GM12878 (cell line): ENCODE results near the gene DNAJC22. TPM values are rescaled to one million over a fixed set of nuclear protein-coding genes. Genes with fewer than 3 reads are reported as not detected.

ENCODE experiments used
- ATAC-seq: fragments of 200-7000 bp; cut with Tn5 transposase; 3 replicates; pipeline ENCODE4 v1.9.1; 2020; ENCODE audit warnings: mild to moderate bottlenecking, moderate library complexity
- BruUV-seq: library from RNA; stranded (reverse); fragments of 400-500 nt; replicated peaks from 2 replicates; lab custom pipeline; 2021; lab: Mats Ljungman, UMichigan
- CTCF ChIA-PET: fragments of 300-600 bp; sonication (Branson Sonifier 250); formaldehyde crosslinking; extraction: SDS; loops from one replicate; lab custom pipeline; 2021; ENCODE audit warnings: inconsistent platforms; lab: Yijun Ruan, JAX
- POLR2A ChIA-PET: fragments of 350-600 bp; formaldehyde crosslinking; extraction: SDS; loops from one replicate; lab custom pipeline; 2021; ENCODE audit warnings: inconsistent platforms; lab: Charles Lee
- RAD21 ChIA-PET: fragments of 300-600 bp; sonication (Branson Sonifier 250); formaldehyde crosslinking; loops from one replicate; lab custom pipeline; 2023; ENCODE audit warnings: antibody characterized with exemption; ENCODE audit not compliant: unreplicated experiment; lab: Charles Lee
- SMC1A ChIA-PET: fragments of 300-600 bp; sonication (Branson Sonifier 250); formaldehyde crosslinking; loops from one replicate; lab custom pipeline; 2023; ENCODE audit not compliant: unreplicated experiment, uncharacterized antibody; lab: Charles Lee
- DNase-seq: peaks from one replicate; pipeline ENCODE4 v3.0.0-alpha.2; 2011; ENCODE audit warnings: low read depth, low spot score
- FAIRE-seq: peaks from 3 replicates; lab custom pipeline; 2011; peaks lifted over from hg19 to GRCh38; lab: Jason Lieb, UNC
- H2AFZ ChIP-seq: 2 replicates; pipeline ENCODE4 v1.6.0; 2011; ENCODE audit warnings: low read depth, low read length, control low read depth; ENCODE audit not compliant: control insufficient read depth
- H3K27ac ChIP-seq: 2 replicates; pipeline ENCODE4 v1.5.1; 2011; ENCODE audit warnings: control low read depth; ENCODE audit not compliant: control insufficient read depth, insufficient read depth
- H3K27me3 ChIP-seq, 2 experiments: replicated peaks in 1 of 2; 2 replicates each; pipeline versions ENCODE4 v1.6.0 to v1.6.1; 2011; ENCODE audit warnings: low read length in 1 of 2; ENCODE audit not compliant: control insufficient read depth in 2 of 2, insufficient read depth in 2 of 2
- H3K36me3 ChIP-seq, 2 experiments: 2 replicates each; pipeline ENCODE4 v1.5.1; 2011; ENCODE audit warnings: low read length in 1 of 2; ENCODE audit not compliant: control insufficient read depth in 2 of 2, insufficient read depth in 2 of 2
- H3K4me1 ChIP-seq: 2 replicates; pipeline ENCODE4 v1.6.1; 2011; ENCODE audit warnings: mild to moderate bottlenecking, low read length, moderate library complexity, mixed read lengths; ENCODE audit not compliant: control insufficient read depth, insufficient read depth
- H3K4me2 ChIP-seq: 2 replicates; pipeline ENCODE4 v1.6.0; 2011; ENCODE audit warnings: control low read depth; ENCODE audit not compliant: control insufficient read depth, insufficient read depth
- H3K4me3 ChIP-seq: fragments of 200-600 bp; sonication (generic); 2 replicates; pipeline ENCODE4 v1.5.1; 2016
- H3K79me2 ChIP-seq: 2 replicates; pipeline ENCODE4 v1.6.0; 2011; ENCODE audit warnings: low read length; ENCODE audit not compliant: control insufficient read depth, insufficient read depth
- H3K9ac ChIP-seq: 2 replicates; pipeline ENCODE4 v1.8.0; 2011; ENCODE audit warnings: low read length, control low read depth, mixed read lengths; ENCODE audit not compliant: control insufficient read depth, insufficient read depth
- H3K9me3 ChIP-seq: replicated peaks from 3 replicates; pipeline ENCODE4 v1.5.1; 2011; ENCODE audit warnings: mild to moderate bottlenecking, low read length; ENCODE audit not compliant: control insufficient read depth, insufficient read depth
- H4K20me1 ChIP-seq: 2 replicates; pipeline ENCODE4 v1.6.0; 2011; ENCODE audit not compliant: control insufficient read depth, insufficient read depth
- CEBPB ChIP-seq, 2 experiments: fragments of 150-350 bp in 1 of 2; IDR thresholded peaks; 2 replicates each; pipeline ENCODE4 v1.6.1; 2012 to 2014; ENCODE audit warnings: low read depth in 2 of 2, low read length in 2 of 2, borderline replicate concordance in 1 of 2, inconsistent platforms in 1 of 2
- PML ChIP-seq: IDR thresholded peaks from 2 replicates; pipeline ENCODE4 v1.6.1; 2012; ENCODE audit warnings: low read length, inconsistent platforms
- RB1 ChIP-seq: fragments of 450-650 bp; formaldehyde crosslinking; IDR thresholded peaks from 2 replicates; pipeline ENCODE4 v1.6.1; 2017; ENCODE audit warnings: mild to moderate bottlenecking, borderline replicate concordance
- WRNIP1 ChIP-seq: IDR thresholded peaks from 2 replicates; pipeline ENCODE4 v1.6.1; 2011; ENCODE audit warnings: low read depth, low read length, improper control_type of control experiment, borderline replicate concordance
- WGBS: methylation state at CpG from one replicate; pipeline ENCODE4 v1.1.6; 2016; ENCODE audit warnings: low lambda C conversion rate; ENCODE audit not compliant: insufficient replicate concordance, insufficient coverage; ENCODE audit errors: missing lambda C conversion rate; 5-methylcytosine and 5-hydroxymethylcytosine counted together
- in situ Hi-C: fragments of 300-500 bp; cut with MboI; formaldehyde crosslinking; loops from 9 replicates; pipeline ENCODE4 v1.14.3; 2018; ENCODE audit warnings: mixed read lengths
- intact Hi-C: fragments of 100-400 bp; cut with micrococcal nuclease; formaldehyde crosslinking; loops from one replicate; pipeline ENCODE4 v1.14.2; 2022; ENCODE audit not compliant: unreplicated experiment
- polyA plus RNA-seq, 11 experiments: library from polyadenylated mRNA; depleted of rRNA in 4 of 11; unstranded in 6 of 11; stranded (reverse) in 5 of 11; fragments of >200 nt; fragmentation: Nextera tagmentation in 4 of 11; fragmentation: Illumina TruSeq in 1 of 11; extraction: Ambion mirVana in 4 of 11; extraction: Trizol in 1 of 11; gene quantifications; 1 replicate in 1 of 11; 2 replicates in 10 of 11; pipeline versions ENCODE4 v1.2.1 to v1.2.3, GENCODE V29; 2011 to 2016; ENCODE audit warnings: inconsistent platforms in 2 of 11, missing spikeins in 2 of 11, low read depth in 1 of 11
- total RNA-seq, 4 experiments: library from RNA; depleted of rRNA in 3 of 4; stranded (reverse); fragments of >200 nt in 3 of 4; fragmentation: Illumina TruSeq in 1 of 4; extraction: Trizol in 1 of 4; gene quantifications; 2 replicates each; pipeline versions ENCODE4 v1.2.1 to v1.2.3, GENCODE V29; 2013 to 2021
- TF ChIP-seq, protein P1 (sequence below): fragments of 150-350 bp; IDR thresholded peaks from 2 replicates; pipeline ENCODE4 v1.6.1; 2016; ENCODE audit warnings: low read depth, low read length
- TF ChIP-seq, protein P2 (sequence below): IDR thresholded peaks from 2 replicates; pipeline ENCODE4 v1.6.1; 2012; ENCODE audit warnings: improper control_type of control experiment, low read depth, low read length; ENCODE audit not compliant: insufficient replicate concordance
- TF ChIP-seq, protein P3 (sequence below): fragments of 450-650 bp; IDR thresholded peaks from 2 replicates; pipeline ENCODE4 v1.6.1; 2016; ENCODE audit warnings: mild to moderate bottlenecking

DNAJC22 gene
- total and polyA plus RNA-seq, 10 of the 15 experiments (the other 5 are each of a cell fraction or from before 2014, with no cell fraction given): 0.06 to 0.61 (median 0.13) TPM; not detected in 3

DNA sequence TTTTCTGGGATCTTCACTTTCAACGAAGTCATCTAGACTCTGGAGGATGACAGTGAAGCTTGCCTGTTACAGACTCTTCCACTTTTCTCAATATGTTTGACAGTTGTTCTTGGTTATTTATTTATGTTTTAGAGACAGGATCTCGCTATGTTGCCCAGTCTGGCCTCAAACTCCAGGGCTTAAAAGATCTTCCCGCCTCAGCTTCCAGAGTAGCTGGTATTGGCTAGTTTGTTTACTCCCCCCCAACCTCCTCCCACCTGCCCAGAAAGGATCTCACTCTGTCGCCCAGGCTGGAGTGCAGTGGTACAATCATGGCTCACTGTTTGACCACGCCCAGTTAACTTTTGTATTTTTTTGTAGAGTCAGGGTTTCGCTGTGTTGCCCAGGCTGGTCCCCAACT lies 23.9 kb downstream of the DNAJC22 start:
- in situ Hi-C loops: no loop called here
- Histone ChIP-seq H3K79me2 (peaks cover 92% of the 10 kb centered on the region), H3K27ac (peak overlapping the region; percentile 97), H3K4me3 (peak overlapping the region; percentile 89), H3K9ac (no peak overlapping the region), H3K9me3 (no peaks in the 10 kb centered on the region), H3K36me3 (peaks cover 0 to 5% of the 10 kb centered on the region in 2 experiments; a peak in 2 of 4 replicates), H3K4me1 (peaks cover 16% of the 10 kb centered on the region), H2AFZ (no peak overlapping the region), H4K20me1 (no peaks in the 10 kb centered on the region), H3K27me3 (no peaks in the 10 kb centered on the region), H3K4me2 (peak overlapping the region; percentile 97)
- intact Hi-C loops: loop anchor here (1.0 kb wide), 1 partner anchor 57 kb away; no protein-coding TSS in a partner anchor
- ATAC-seq: no peak
- ChIA-PET CTCF (interaction anchor here (0.8 to 18.7 kb wide), 8 partner anchors 8 to 144 kb away, joined by 3 to 712 read pairs (median 5); no protein-coding TSS in a partner anchor), POLR2A (interaction anchor here (0.9 to 2.3 kb wide), 6 partner anchors 58 to 333 kb away, joined by 3 to 8 read pairs (median 4); no protein-coding TSS in a partner anchor), SMC1A (interaction anchor here (0.7 to 25.7 kb wide), 9 partner anchors 12 to 143 kb away, joined by 3 to 740 read pairs (median 5); no protein-coding TSS in a partner anchor), RAD21 (interaction anchor here (1.4 to 5.5 kb wide), 5 partner anchors 12 to 142 kb away, joined by 3 to 33 read pairs (median 11); no protein-coding TSS in a partner anchor)
- no peak for DNase-seq
- 93% methylated on average over 6 of the region's 6 CpGs for WGBS
- no peak for FAIRE-seq
- 0 out of 2 replicates have a peak, but pooled peaks have one; percentile 59 for TF ChIP-seq WRNIP1
- TF ChIP-seq CEBPB (IDR thresholded peaks at IDR 0.05; ENCODE audit: borderline replicate concordance in 1 of 2, low read depth in 2 of 2, low read length in 2 of 2): no peak
- TF ChIP-seq, protein P1, sequence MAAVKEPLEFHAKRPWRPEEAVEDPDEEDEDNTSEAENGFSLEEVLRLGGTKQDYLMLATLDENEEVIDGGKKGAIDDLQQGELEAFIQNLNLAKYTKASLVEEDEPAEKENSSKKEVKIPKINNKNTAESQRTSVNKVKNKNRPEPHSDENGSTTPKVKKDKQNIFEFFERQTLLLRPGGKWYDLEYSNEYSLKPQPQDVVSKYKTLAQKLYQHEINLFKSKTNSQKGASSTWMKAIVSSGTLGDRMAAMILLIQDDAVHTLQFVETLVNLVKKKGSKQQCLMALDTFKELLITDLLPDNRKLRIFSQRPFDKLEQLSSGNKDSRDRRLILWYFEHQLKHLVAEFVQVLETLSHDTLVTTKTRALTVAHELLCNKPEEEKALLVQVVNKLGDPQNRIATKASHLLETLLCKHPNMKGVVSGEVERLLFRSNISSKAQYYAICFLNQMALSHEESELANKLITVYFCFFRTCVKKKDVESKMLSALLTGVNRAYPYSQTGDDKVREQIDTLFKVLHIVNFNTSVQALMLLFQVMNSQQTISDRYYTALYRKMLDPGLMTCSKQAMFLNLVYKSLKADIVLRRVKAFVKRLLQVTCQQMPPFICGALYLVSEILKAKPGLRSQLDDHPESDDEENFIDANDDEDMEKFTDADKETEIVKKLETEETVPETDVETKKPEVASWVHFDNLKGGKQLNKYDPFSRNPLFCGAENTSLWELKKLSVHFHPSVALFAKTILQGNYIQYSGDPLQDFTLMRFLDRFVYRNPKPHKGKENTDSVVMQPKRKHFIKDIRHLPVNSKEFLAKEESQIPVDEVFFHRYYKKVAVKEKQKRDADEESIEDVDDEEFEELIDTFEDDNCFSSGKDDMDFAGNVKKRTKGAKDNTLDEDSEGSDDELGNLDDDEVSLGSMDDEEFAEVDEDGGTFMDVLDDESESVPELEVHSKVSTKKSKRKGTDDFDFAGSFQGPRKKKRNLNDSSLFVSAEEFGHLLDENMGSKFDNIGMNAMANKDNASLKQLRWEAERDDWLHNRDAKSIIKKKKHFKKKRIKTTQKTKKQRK: no peak
- TF ChIP-seq PML: no peak
- TF ChIP-seq, protein P2, sequence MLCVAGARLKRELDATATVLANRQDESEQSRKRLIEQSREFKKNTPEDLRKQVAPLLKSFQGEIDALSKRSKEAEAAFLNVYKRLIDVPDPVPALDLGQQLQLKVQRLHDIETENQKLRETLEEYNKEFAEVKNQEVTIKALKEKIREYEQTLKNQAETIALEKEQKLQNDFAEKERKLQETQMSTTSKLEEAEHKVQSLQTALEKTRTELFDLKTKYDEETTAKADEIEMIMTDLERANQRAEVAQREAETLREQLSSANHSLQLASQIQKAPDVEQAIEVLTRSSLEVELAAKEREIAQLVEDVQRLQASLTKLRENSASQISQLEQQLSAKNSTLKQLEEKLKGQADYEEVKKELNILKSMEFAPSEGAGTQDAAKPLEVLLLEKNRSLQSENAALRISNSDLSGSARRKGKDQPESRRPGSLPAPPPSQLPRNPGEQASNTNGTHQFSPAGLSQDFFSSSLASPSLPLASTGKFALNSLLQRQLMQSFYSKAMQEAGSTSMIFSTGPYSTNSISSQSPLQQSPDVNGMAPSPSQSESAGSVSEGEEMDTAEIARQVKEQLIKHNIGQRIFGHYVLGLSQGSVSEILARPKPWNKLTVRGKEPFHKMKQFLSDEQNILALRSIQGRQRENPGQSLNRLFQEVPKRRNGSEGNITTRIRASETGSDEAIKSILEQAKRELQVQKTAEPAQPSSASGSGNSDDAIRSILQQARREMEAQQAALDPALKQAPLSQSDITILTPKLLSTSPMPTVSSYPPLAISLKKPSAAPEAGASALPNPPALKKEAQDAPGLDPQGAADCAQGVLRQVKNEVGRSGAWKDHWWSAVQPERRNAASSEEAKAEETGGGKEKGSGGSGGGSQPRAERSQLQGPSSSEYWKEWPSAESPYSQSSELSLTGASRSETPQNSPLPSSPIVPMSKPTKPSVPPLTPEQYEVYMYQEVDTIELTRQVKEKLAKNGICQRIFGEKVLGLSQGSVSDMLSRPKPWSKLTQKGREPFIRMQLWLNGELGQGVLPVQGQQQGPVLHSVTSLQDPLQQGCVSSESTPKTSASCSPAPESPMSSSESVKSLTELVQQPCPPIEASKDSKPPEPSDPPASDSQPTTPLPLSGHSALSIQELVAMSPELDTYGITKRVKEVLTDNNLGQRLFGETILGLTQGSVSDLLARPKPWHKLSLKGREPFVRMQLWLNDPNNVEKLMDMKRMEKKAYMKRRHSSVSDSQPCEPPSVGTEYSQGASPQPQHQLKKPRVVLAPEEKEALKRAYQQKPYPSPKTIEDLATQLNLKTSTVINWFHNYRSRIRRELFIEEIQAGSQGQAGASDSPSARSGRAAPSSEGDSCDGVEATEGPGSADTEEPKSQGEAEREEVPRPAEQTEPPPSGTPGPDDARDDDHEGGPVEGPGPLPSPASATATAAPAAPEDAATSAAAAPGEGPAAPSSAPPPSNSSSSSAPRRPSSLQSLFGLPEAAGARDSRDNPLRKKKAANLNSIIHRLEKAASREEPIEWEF: no peak
- TF ChIP-seq RB1: no peak
- TF ChIP-seq, protein P3, sequence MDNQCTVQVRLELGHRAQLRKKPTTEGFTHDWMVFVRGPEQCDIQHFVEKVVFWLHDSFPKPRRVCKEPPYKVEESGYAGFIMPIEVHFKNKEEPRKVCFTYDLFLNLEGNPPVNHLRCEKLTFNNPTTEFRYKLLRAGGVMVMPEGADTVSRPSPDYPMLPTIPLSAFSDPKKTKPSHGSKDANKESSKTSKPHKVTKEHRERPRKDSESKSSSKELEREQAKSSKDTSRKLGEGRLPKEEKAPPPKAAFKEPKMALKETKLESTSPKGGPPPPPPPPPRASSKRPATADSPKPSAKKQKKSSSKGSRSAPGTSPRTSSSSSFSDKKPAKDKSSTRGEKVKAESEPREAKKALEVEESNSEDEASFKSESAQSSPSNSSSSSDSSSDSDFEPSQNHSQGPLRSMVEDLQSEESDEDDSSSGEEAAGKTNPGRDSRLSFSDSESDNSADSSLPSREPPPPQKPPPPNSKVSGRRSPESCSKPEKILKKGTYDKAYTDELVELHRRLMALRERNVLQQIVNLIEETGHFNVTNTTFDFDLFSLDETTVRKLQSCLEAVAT: peak; percentile 14; the same call in 1 of the 2 replicates
- BruUV-seq: no TSS peak
